Urinary bladder (tissue), 4 donors: ENCODE measurements around the gene PARD3B. TPM values are rescaled to one million over a fixed set of nuclear protein-coding genes. Genes with fewer than 3 reads are reported as not detected.

Experiments used
- DNase-seq: peaks from one replicate; pipeline ENCODE4 v3.0.0-alpha.2; 2015; ENCODE audit errors: extremely low spot score
- H3K27ac ChIP-seq: one replicate; pipeline ENCODE4 v1.5.1; 2013; ENCODE audit warnings: low read depth, mild to moderate bottlenecking, moderate library complexity
- H3K36me3 ChIP-seq: one replicate; pipeline ENCODE4 v1.6.1; 2013; ENCODE audit warnings: mild to moderate bottlenecking, moderate library complexity; ENCODE audit not compliant: insufficient read depth
- H3K4me1 ChIP-seq: one replicate; pipeline ENCODE4 v1.6.1; 2013; ENCODE audit warnings: mild to moderate bottlenecking, moderate library complexity; ENCODE audit not compliant: insufficient read depth
- H3K4me3 ChIP-seq: one replicate; pipeline ENCODE4 v1.5.1; 2013; ENCODE audit warnings: low read depth, low read length
- WGBS: extraction: QIAGEN DNeasy Blood & Tissue Kit; methylation state at CpG from one replicate; pipeline ENCODE4 v1.1.7; 2013; 5-methylcytosine and 5-hydroxymethylcytosine counted together
- polyA plus RNA-seq: library from polyadenylated mRNA; stranded (reverse); fragments of 200-250 nt; gene quantifications from one replicate; pipeline ENCODE4 v1.2.3, GENCODE V29; 2013
- total RNA-seq: library from RNA; depleted of rRNA; stranded (reverse); fragments of >200 nt; gene quantifications from one replicate; pipeline ENCODE4 v1.2.3, GENCODE V29; 2014
- donor health status: healthy with polysubstance abuse.
- donor health status: healthy.

PARD3B gene
- total and polyA plus RNA-seq, 2 donors = 9.1 to 42.9 TPM

DNA sequence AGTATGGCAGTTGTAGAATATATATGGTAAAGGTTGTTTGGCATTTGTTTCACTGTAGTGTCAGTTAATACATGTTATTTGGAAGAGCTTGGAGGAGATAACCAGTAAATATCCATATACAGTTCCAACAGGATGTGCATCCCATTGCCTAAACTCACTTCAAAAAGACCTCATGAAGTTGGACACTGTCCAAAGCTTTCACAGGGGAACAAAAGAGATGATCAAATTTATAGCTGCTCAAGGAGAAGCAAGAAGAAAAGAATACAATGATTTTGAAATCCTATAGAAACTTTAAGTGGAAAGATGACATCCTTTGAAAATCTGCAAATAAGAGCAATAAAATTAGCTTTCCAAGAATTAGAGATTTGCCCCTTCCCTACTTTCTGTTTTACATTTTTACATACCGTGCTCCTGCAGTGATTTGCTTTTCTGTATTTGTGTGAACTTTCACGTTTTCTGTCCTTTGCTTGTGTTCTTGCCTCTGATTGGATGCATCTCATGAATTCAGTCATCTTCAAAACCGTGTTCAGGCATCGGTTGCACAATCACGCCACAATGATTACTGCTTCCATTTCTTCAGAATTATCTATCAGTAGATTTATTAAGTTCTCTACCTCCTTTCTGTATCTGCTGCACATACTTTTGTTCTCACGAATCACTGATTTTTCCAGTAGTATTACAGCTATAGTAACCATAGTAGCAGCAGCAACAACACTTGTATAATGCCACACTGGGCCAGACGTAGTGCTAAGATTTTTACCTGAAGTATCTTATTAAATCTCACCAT, 83.8 kb downstream of the PARD3B start:
- Histone ChIP-seq H3K27ac (no peak overlapping the region), H3K4me3 (no peak overlapping the region), H3K36me3 (no peaks in the 10 kb centered on the region), H3K4me1 (no peaks in the 10 kb centered on the region)
- WGBS = 60% methylated on average over 7 of the region's 7 CpGs
- no peak for DNase-seq

DNA sequence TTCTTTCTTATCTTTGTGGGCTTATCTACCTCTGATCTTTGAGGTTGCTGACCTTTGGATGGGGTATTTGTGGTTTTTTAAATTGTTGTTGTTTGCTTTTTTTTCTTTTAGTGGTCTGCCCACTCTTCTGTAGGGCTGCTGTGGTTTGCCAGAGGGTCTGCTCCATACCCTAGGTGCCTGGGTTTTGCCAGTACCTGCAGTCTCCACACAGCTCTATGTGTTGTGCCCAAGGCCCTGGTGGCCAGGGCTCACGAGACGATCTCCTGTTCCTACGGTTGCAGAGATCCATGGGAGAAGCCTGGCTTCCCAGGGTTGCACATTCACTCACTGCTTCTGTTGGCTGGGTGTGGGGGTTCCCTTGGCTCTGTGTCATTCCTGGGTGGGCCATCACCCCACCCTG, 87.1 kb downstream of the PARD3B start:
- DNase-seq = no peak
- 92% methylated on average over 3 of the region's 3 CpGs for WGBS
- no peaks in the 10 kb centered on the region for H3K4me1 ChIP-seq
- H3K36me3 ChIP-seq = no peaks in the 10 kb centered on the region
- H3K27ac ChIP-seq = no peak overlapping the region
- H3K4me3 ChIP-seq = no peak overlapping the region

DNA sequence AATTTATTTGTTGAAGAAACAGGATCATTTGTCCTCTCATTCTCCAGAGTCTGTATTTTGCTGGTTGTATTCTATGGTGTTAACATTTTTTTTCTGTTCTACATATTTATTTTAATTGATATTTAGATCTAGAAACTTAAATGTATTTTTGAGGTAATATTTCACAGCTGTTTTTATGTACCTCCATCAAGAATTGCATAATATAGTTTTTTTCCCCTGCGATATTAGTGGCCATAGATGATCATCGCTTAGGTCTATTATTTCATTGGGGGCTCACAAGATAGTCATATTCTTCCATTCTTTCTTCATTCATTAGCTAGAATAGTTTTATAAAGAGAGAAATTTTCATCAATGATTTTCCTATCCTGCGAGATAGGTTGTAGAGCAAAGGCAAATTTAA, 89.3 kb downstream of the PARD3B start:
- 99% methylated on average over 3 of the region's 3 CpGs for WGBS
- DNase-seq = no peak
- Histone ChIP-seq H3K27ac (no peak overlapping the region), H3K4me3 (no peak overlapping the region), H3K4me1 (no peaks in the 10 kb centered on the region), H3K36me3 (no peaks in the 10 kb centered on the region)

DNA sequence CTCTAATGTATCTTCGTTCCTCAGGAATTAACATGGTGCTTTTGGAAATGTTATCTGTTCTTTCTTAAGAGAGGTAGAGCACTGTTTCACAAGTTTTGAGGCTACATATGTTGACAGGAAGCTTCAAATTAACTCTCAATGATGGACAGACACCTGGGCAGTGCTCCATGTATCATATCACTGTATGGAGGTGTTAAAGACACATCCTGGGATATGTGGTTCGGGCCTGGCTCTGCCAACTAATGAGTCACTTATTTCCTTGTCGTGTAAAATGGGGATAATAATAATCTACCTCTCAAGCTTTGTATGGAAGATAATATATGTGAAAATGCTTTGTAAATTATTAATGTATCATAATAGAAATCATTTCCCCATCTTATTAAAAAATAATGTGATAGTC, 90.2 kb downstream of the PARD3B start:
- WGBS = 73% methylated on average over 3 of the region's 3 CpGs
- H3K4me1 ChIP-seq = no peaks in the 10 kb centered on the region
- H3K36me3 ChIP-seq = no peaks in the 10 kb centered on the region
- DNase-seq = no peak
- no peak overlapping the region for H3K27ac ChIP-seq
- H3K4me3 ChIP-seq = no peak overlapping the region

DNA sequence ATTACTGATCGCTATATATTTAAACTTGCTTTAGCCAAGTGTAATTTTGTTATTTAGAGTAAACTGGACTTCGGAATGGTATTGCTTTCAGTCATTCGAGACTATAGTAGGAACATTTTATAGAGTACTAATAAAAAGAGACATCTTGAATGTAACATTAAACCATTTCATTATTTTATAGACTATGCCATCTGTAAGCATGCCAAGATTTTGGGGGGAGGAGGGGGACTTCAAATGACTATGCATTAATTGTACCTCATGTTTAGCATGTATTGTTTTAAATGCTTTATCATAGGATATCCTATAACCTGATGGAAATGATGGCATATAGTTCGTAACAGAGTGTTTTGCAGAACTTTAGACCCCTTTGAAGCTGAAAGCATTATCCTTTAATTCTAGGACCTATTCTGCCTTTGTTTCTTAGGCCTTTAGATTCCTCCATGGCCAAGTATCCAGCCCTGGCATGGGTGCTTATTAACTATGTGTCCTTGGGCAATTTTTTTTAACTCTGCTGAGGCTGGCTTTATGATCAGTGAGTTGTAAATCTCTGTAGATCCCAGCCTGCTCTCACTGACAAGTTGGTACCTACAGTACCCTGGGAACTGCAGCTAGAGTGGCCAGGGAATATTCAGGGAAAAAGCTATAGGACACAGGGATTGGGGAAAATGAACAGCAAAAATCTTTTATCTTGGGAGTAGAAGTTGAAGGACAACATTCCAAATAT, 93.4 kb downstream of the PARD3B start:
- DNase-seq = no peak

DNA sequence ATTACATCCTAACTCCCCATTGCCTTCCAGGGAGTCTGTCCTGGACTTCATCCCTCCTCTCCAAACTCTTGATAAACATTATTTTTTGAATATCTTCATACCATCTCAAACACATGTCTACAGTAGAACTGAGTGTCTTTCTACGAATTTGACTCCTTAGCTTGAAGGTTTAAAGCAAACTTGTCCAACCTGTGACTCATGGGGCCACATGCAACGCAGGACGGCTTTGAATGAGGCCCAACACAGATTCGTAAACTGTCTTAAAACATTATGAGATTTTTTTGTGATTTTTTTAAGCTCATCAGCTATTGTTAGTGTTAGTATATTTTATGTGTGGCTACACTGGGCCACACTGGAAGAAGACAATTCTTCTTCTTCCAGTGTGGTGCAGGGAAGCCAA, 98.1 kb downstream of the PARD3B start:
- Histone ChIP-seq H3K4me3 (no peak overlapping the region), H3K27ac (no peak overlapping the region), H3K36me3 (no peaks in the 10 kb centered on the region), H3K4me1 (no peaks in the 10 kb centered on the region)
- no peak for DNase-seq
- 53% methylated on average over 4 of the region's 4 CpGs for WGBS

More for the DNA sequence above, 93.4 kb downstream of the PARD3B start:
- Histone ChIP-seq H3K36me3 (no peaks in the 10 kb centered on the region), H3K4me1 (no peaks in the 10 kb centered on the region), H3K4me3 (no peak overlapping the region), H3K27ac (no peak overlapping the region)
- WGBS = 85% methylated on average over 4 of the region's 4 CpGs

DNA sequence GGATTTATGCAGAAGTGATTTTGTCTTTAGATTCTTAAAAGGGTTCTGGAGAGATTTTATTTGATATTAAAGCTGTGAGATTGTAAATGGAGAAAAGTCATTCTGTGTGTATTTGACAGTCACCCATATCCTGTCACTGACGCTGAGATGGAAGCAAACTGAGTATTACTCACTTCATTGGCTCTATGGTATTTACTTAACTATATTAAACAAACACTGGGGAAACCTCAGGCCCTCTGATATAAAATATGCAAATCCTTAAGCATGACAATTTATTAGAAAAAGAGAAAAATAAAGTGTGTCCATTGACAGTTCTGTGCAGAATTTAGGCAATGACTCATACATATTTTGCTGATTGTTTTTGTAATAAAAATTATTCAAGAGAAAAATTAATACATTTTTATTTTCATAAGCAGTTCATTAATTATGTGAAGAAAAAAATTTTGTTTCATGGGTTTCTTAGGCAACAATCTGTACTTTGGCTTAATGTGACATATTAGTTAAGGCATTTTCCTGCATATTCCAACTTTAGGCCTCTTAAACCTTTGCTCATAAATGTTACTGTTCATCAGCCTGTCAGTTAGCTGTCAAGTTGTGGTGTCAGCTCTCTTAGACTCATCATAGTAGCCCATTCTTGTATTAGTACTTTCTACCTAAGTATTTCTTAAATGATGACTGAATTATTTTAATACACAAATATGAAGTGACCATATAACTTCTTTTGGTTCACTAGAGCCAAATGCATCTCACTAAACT, 99.9 kb downstream of the PARD3B start:
- H3K36me3 ChIP-seq = no peaks in the 10 kb centered on the region
- DNase-seq = no peak
- H3K4me1 ChIP-seq = no peaks in the 10 kb centered on the region
- no peak overlapping the region for H3K27ac ChIP-seq
- 26% methylated on average over 1 of the region's 1 CpG for WGBS
- no peak overlapping the region for H3K4me3 ChIP-seq

DNA sequence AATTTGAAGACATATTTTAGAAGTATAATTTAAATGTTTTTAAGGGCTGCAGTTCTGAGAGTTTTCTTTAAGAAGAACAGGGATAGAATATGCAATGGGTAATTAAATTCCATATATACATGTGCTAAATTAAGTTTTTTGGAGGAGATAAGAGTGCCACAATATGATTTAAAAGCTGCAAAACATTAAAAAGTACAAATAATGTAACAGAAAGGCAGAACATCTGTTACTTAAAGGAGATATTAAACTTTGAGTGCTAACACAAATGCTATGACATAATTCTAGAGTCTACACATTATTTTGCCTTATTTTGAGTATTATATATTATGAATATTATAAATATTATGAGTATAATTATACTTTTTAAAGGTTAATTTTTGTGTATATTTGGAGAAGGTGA, 102.4 kb downstream of the PARD3B start:
- Histone ChIP-seq H3K4me1 (no peaks in the 10 kb centered on the region), H3K36me3 (no peaks in the 10 kb centered on the region), H3K27ac (no peak overlapping the region), H3K4me3 (no peak overlapping the region)
- DNase-seq = no peak

DNA sequence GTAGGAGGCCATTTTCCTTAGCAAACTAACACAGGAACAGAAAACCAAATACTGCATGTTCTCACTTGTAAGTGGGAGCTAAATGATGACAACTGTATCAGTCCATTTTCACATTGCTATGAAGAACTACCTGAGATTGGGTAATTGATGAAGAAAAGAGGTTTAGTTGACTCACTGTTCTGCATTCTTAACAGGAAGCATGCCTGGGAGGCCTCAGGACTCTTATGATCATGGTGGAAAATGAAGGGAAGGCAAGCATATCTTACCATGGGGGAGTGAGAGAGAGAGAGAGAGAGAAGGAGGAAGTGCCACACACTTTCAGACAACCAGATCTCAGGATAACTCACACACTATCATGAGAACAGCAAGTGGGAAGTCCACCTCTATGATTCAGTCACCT, 105.3 kb downstream of the PARD3B start:
- no peak for DNase-seq
- Histone ChIP-seq H3K36me3 (no peaks in the 10 kb centered on the region), H3K4me1 (no peaks in the 10 kb centered on the region), H3K4me3 (no peak overlapping the region), H3K27ac (no peak overlapping the region)

DNA sequence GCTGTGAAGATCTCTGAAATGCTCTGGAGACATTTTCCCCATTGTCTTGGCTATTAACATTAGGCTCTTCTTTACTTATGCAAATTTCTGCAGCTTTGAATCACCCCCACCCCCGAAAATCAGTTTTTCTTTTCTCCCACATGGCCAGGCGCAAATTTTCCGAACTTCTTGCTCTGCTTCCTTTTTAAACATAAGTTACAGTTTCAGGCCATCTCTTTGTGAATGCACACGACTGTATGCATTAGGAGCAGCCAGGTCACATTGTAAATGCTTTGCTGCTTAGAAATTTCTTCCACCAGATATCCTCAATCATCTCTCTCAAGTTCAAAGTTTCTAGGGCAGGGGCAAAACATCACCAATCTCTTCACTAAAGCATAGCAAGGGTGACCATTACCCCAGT, 106.8 kb downstream of the PARD3B start:
- H3K4me1 ChIP-seq = no peaks in the 10 kb centered on the region
- no peak for DNase-seq
- no peak overlapping the region for H3K4me3 ChIP-seq
- no peaks in the 10 kb centered on the region for H3K36me3 ChIP-seq
- no peak overlapping the region for H3K27ac ChIP-seq
- 98% methylated on average over 4 of the region's 4 CpGs for WGBS

DNA sequence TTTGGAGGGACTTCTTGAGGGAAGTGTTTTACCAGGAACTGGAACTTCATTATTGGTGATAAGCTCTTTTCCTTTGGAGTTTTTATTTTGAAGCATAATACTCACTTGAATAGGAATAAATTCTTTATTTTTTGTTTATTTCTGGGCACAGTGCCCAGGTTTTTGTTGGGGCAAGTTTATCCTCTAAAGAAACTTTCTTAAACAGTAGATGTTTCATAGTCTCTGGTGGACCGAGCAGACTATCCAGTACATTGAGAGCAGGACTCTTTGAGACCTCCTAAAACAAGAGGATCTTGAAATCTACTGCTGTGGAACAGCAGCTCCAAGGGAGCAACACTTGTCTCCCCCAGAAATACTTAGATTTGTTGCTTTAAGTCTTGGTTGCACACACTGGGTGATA, 109.4 kb downstream of the PARD3B start:
- no peak overlapping the region for H3K4me3 ChIP-seq
- H3K27ac ChIP-seq = no peak overlapping the region
- no peak for DNase-seq
- H3K36me3 ChIP-seq = no peaks in the 10 kb centered on the region
- 26% methylated on average over 1 of the region's 1 CpG for WGBS
- H3K4me1 ChIP-seq = no peaks in the 10 kb centered on the region

DNA sequence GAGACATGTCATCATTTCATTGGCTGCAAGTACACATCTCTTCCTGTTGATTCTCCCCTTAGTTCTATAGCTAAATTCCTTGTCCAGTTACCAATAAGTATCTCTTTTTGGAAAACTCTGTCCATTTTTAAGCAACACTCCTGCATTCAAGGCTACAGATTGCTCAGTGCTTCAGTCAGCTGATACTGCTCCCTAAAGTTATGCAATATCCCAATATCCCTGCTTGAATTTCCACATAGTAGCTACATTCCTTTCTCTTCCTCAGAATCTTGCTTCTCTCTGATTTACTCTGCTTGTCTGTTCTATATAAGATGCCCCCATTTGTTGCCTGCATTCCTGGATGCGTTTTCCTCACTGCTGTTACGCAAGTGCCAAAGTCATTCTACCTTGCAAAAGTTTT, 109.8 kb downstream of the PARD3B start:
- Histone ChIP-seq H3K36me3 (no peaks in the 10 kb centered on the region), H3K4me1 (no peaks in the 10 kb centered on the region), H3K27ac (no peak overlapping the region), H3K4me3 (no peak overlapping the region)
- 94% methylated on average over 2 of the region's 2 CpGs for WGBS
- no peak for DNase-seq

DNA sequence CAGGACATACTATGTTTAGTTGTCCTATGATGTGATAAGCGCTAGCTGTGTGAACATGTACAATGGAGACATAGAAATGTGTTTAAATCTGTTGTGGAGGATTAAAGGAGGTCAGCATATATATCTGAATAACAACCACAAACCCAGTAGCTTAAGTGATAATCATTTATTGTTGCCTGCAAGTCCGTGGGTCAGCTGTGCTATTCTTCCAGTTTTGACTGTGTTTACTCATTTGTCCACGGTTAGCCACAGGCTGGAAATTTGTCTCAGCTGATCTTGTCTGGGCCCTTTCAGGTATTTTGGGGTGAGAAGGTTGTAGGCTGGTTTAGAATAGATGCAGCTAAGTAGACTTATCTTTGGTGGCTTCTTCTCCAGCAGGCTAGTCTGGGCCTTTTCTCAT, 110.4 kb downstream of the PARD3B start:
- DNase-seq = no peak
- H3K4me1 ChIP-seq = no peaks in the 10 kb centered on the region
- no peak overlapping the region for H3K27ac ChIP-seq
- WGBS = 76% methylated on average over 3 of the region's 3 CpGs
- no peak overlapping the region for H3K4me3 ChIP-seq
- no peaks in the 10 kb centered on the region for H3K36me3 ChIP-seq

DNA sequence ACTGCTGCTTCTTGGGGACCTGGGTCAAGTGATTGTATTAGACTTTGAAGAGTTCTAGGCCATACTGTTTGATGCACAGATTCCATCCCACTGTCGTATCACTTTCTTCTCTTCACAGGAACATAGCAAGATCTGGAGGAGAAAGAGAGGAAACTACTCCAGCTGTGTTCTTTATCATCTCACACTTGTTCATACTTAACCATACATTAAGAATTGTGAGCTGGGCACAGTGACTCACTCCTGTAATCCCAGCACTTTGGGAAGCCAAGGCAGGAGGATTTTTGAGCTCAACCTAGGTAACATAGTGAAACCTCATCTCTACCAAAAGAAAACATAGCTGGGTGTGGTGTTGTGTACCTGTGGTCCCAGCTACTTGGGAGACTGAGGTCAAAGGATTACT, 111.7 kb downstream of the PARD3B start:
- no peaks in the 10 kb centered on the region for H3K36me3 ChIP-seq
- WGBS = 93% methylated on average over 1 of the region's 1 CpG
- H3K4me1 ChIP-seq = no peaks in the 10 kb centered on the region
- no peak for DNase-seq
- no peak overlapping the region for H3K27ac ChIP-seq
- H3K4me3 ChIP-seq = no peak overlapping the region
